Duodenal mucosa (tissue), 2 donors: ENCODE data around the gene BTBD9.

Experiments used
- H3K27ac ChIP-seq: one replicate; pipeline ENCODE4 v1.7.0; 2013; ENCODE audit warnings: low read depth, low read length
- H3K27me3 ChIP-seq, 2 donors: one replicate each; pipeline ENCODE4 v1.7.0; 2013; ENCODE audit warnings: low read length in 2 of 2, control low read depth in 1 of 2; ENCODE audit not compliant: insufficient read depth in 2 of 2, control insufficient read depth in 1 of 2
- H3K36me3 ChIP-seq, 2 donors: one replicate each; pipeline ENCODE4 v1.7.0; 2013; ENCODE audit warnings: low read length in 2 of 2, control low read depth in 1 of 2; ENCODE audit not compliant: insufficient read depth in 2 of 2, control insufficient read depth in 1 of 2
- H3K4me1 ChIP-seq, 2 donors: one replicate each; pipeline ENCODE4 v1.7.0; 2013; ENCODE audit warnings: low read length in 2 of 2, control low read depth in 1 of 2; ENCODE audit not compliant: insufficient read depth in 2 of 2, control insufficient read depth in 1 of 2
- H3K4me3 ChIP-seq, 2 donors: one replicate each; pipeline ENCODE4 v1.7.0; 2013; ENCODE audit warnings: low read length in 2 of 2, low read depth in 1 of 2
- H3K9ac ChIP-seq, 2 donors: one replicate each; pipeline ENCODE4 v1.7.0; 2013; ENCODE audit warnings: low read length in 2 of 2, low read depth in 1 of 2
- H3K9me3 ChIP-seq, 2 donors: one replicate each; pipeline ENCODE4 v1.7.0; 2013; ENCODE audit warnings: low read length in 2 of 2, control low read depth in 1 of 2; ENCODE audit not compliant: control insufficient read depth in 1 of 2

BTBD9 gene

GRCh38 chr6:38502423-38502822 is 137.3 kb downstream of the BTBD9 start:
- Histone ChIP-seq H3K9ac (no peak overlapping the region), H3K4me1 (no peaks in the 10 kb centered on the region), H3K4me3 (no peak overlapping the region), H3K27me3 (no peaks in the 10 kb centered on the region), H3K36me3 (no peaks in the 10 kb centered on the region), H3K9me3 (no peaks in the 10 kb centered on the region), H3K27ac (no peak overlapping the region)

GRCh38 chr6:38501931-38502330 is 137.8 kb downstream of the BTBD9 start:
- no peak overlapping the region for H3K9ac ChIP-seq
- H3K27me3 ChIP-seq = no peaks in the 10 kb centered on the region
- H3K9me3 ChIP-seq = no peaks in the 10 kb centered on the region
- no peaks in the 10 kb centered on the region for H3K36me3 ChIP-seq
- H3K4me1 ChIP-seq = no peaks in the 10 kb centered on the region
- no peak overlapping the region for H3K4me3 ChIP-seq
- H3K27ac ChIP-seq = no peak overlapping the region

DNA sequence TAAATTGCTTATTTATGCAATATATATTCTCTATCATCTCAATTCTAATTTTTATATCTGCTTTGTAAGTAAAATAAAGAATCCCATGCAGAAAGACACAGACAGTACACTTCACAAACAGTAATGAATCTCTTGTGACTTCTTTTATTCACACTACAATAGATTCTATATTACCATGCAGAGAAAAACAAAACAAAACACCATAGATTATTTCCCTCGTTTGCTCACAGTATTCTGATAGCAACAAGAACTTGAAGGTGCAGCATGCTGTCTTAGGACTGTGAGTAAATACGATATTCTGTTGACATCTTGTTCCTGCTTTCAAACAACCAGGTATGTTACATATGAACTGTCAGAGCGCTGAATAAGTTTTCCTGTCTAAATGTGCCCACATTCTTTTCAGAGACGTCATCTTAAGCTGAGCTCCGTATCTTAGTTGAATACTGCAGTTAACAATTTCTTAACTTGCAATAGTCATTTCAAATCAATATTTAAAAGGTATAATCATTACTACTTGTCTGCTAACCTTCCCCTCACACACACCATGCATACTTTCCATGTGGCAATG is 140.1 kb downstream of the BTBD9 start:
- Histone ChIP-seq H3K4me3 (no peak overlapping the region), H3K4me1 (no peaks in the 10 kb centered on the region), H3K27me3 (no peaks in the 10 kb centered on the region), H3K36me3 (no peaks in the 10 kb centered on the region), H3K9me3 (no peaks in the 10 kb centered on the region), H3K9ac (no peak overlapping the region), H3K27ac (no peak overlapping the region)

- no peaks in the 10 kb centered on the region for H3K4me1 ChIP-seq
- no peak overlapping the region for H3K27ac ChIP-seq
- no peak overlapping the region for H3K4me3 ChIP-seq
- no peaks in the 10 kb centered on the region for H3K9me3 ChIP-seq
- no peaks in the 10 kb centered on the region for H3K36me3 ChIP-seq
- H3K27me3 ChIP-seq = no peaks in the 10 kb centered on the region
- H3K9ac ChIP-seq = no peak overlapping the region
These were observed 140.8 kb downstream of the BTBD9 start for GRCh38 chr6:38498805-38499445.

DNA sequence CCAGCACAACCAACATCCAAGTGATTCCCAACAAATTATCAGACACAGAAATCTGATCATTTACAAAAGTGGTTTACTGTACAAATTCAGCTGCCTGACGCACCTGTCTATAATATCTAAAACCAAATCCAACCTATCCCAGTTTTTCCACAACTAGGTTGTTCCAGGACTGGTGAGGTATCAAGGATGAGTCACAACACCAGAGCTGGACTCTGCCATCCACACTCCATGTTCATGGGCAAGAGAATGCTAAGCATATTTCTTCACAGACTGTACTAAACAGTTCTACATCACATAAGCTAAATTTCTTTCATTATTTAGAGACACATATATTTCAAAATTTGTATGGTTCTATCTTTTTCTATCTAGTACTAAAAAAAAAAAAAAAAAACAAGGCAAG is 141.6 kb downstream of the BTBD9 start:
- Histone ChIP-seq H3K27ac (no peak overlapping the region), H3K36me3 (no peaks in the 10 kb centered on the region), H3K4me1 (no peaks in the 10 kb centered on the region), H3K9me3 (no peaks in the 10 kb centered on the region), H3K4me3 (no peak overlapping the region), H3K9ac (no peak overlapping the region), H3K27me3 (no peaks in the 10 kb centered on the region)

DNA sequence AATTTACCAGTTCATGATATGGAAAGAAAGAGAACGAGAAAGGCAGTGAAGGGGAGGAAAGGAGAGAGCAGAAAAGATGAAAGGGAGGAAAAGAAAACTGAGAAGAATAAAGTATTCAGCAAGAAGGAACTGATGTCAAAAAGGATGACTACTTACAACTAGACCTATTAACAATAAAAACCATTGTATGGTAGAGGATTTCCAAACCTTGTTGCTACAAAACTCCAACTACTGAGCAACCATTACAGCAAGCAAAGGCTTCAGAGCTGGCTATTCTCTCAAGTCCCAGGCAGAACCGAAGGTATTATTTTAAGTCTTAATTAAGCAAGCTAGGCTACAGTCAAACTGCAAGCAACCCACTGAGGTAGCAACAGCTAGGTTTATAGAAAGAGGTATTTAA is 142.2 kb downstream of the BTBD9 start:
- Histone ChIP-seq H3K27ac (no peak overlapping the region), H3K4me3 (no peak overlapping the region), H3K9me3 (no peaks in the 10 kb centered on the region), H3K9ac (no peak overlapping the region), H3K36me3 (no peaks in the 10 kb centered on the region), H3K27me3 (no peaks in the 10 kb centered on the region), H3K4me1 (no peaks in the 10 kb centered on the region)

- Histone ChIP-seq H3K9ac (no peak overlapping the region), H3K27me3 (no peaks in the 10 kb centered on the region), H3K36me3 (no peaks in the 10 kb centered on the region), H3K4me3 (no peak overlapping the region), H3K9me3 (no peaks in the 10 kb centered on the region), H3K4me1 (no peaks in the 10 kb centered on the region), H3K27ac (no peak overlapping the region)
These were observed 143.7 kb downstream of the BTBD9 start for GRCh38 chr6:38495922-38496635.

- no peaks in the 10 kb centered on the region for H3K36me3 ChIP-seq
- H3K27me3 ChIP-seq = no peaks in the 10 kb centered on the region
- H3K9ac ChIP-seq = no peak overlapping the region
- H3K4me1 ChIP-seq = no peaks in the 10 kb centered on the region
- no peak overlapping the region for H3K27ac ChIP-seq
- H3K4me3 ChIP-seq = no peak overlapping the region
- H3K9me3 ChIP-seq = no peaks in the 10 kb centered on the region
These were observed 144.2 kb downstream of the BTBD9 start for GRCh38 chr6:38495518-38495917.

GRCh38 chr6:38493931-38494547 is 145.7 kb downstream of the BTBD9 start:
- H3K27ac ChIP-seq = no peak overlapping the region
- H3K27me3 ChIP-seq = no peaks in the 10 kb centered on the region
- no peaks in the 10 kb centered on the region for H3K36me3 ChIP-seq
- H3K4me1 ChIP-seq = no peaks in the 10 kb centered on the region
- no peak overlapping the region for H3K4me3 ChIP-seq
- no peaks in the 10 kb centered on the region for H3K9me3 ChIP-seq
- H3K9ac ChIP-seq = no peak overlapping the region

DNA sequence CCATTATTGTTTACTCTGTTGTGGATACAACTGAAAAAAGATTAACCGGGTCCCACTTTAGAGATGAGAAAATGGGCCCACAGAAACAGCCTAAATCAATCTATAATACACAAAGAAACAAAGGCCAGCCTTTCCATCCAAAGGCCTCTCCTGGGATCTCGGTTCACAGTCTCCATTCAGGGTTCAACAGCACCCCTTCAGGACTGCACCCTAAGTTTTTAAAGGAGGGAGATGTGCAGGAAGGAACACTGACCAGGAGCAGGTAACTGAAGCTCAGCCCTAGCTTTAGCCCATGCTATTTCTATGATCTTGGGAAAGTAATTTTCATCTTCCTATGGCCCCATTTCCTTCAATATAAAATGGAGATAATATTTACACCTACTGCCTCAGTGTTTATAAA is 147.7 kb downstream of the BTBD9 start:
- Histone ChIP-seq H3K9me3 (no peaks in the 10 kb centered on the region), H3K4me1 (no peaks in the 10 kb centered on the region), H3K9ac (no peak overlapping the region), H3K4me3 (no peak overlapping the region), H3K27me3 (no peaks in the 10 kb centered on the region), H3K36me3 (no peaks in the 10 kb centered on the region), H3K27ac (no peak overlapping the region)
